K562 (cell line): ENCODE measurements around the gene WNT3. TPM values are rescaled to one million over a fixed set of nuclear protein-coding genes. Genes with fewer than 3 reads are reported as not detected.

Experiments
- BMI1 ChIP-seq: fragments of 150-350 bp; IDR thresholded peaks from 2 replicates; pipeline ENCODE4 v1.6.1; 2014; ENCODE audit warnings: low read length
- EP400 ChIP-seq: fragments of 450-650 bp; IDR thresholded peaks from 2 replicates; pipeline ENCODE4 v1.6.1; 2017; ENCODE audit warnings: antibody characterized with exemption, mild to moderate bottlenecking, moderate library complexity
- ESRRA ChIP-seq: fragments of 450-650 bp; IDR thresholded peaks from 2 replicates; pipeline ENCODE4 v1.6.1; 2014; ENCODE audit warnings: low read depth, mild to moderate bottlenecking, moderate library complexity, borderline replicate concordance
- ETV5 ChIP-seq: sonication (generic); formaldehyde crosslinking; IDR thresholded peaks from 2 replicates; pipeline ENCODE4 v1.4.0; 2020; ENCODE audit warnings: low read depth, mild to moderate bottlenecking, missing genetic modification reagents
- HDAC3 ChIP-seq: fragments of 450-650 bp; IDR thresholded peaks from 2 replicates; pipeline ENCODE4 v1.6.1; 2018; ENCODE audit warnings: borderline replicate concordance, mild to moderate bottlenecking, moderate library complexity; ENCODE audit not compliant: partially characterized antibody
- MAFG ChIP-seq: fragments of 450-650 bp; conservative IDR thresholded peaks from 2 replicates; pipeline ENCODE4 v1.6.1; 2016; ENCODE audit warnings: missing genetic modification characterization, missing compliant biosample characterization
- MXD1 ChIP-seq: fragments of 250-450 bp; sonication (Bioruptor Pico); IDR thresholded peaks from 2 replicates; pipeline ENCODE4 v1.8.0; 2021; ENCODE audit warnings: borderline replicate concordance, mild to moderate bottlenecking, moderate library complexity; ENCODE audit not compliant: poor library complexity, severe bottlenecking
- PHB2 ChIP-seq: fragments of 450-650 bp; IDR thresholded peaks from 2 replicates; pipeline ENCODE4 v1.6.1; 2017; ENCODE audit warnings: low read depth
- RHOXF2B ChIP-seq: fragments of 250-450 bp; sonication (Bioruptor Pico); conservative IDR thresholded peaks from 2 replicates; pipeline ENCODE4 v1.5.1; 2021
- RREB1 ChIP-seq: fragments of 250-450 bp; sonication (Bioruptor Pico); IDR thresholded peaks from 2 replicates; pipeline ENCODE4 v1.4.0; 2020
- SMC3 ChIP-seq: conservative IDR thresholded peaks from 2 replicates; pipeline ENCODE4 v1.6.1; 2011; ENCODE audit warnings: low read depth, low read length, improper control_type of control experiment; ENCODE audit not compliant: insufficient read depth
- ZEB2 ChIP-seq: fragments of 450-650 bp; IDR thresholded peaks from 2 replicates; pipeline ENCODE4 v1.6.1; 2016
- ZNF449 ChIP-seq: fragments of 250-450 bp; sonication (Bioruptor Pico); IDR thresholded peaks from 2 replicates; pipeline ENCODE4 v1.8.0; 2022; ENCODE audit warnings: moderate library complexity, mild to moderate bottlenecking, inconsistent platforms
- ZNF512 ChIP-seq: IDR thresholded peaks from 2 replicates; pipeline ENCODE4 v1.6.1; 2016; ENCODE audit warnings: missing genetic modification characterization, missing compliant biosample characterization
- ZNF778 ChIP-seq: fragments of 450-650 bp; formaldehyde crosslinking; IDR thresholded peaks from 2 replicates; pipeline ENCODE4 v1.4.0; 2020; ENCODE audit warnings: mild to moderate bottlenecking, moderate library complexity
- polyA plus RNA-seq, 8 experiments: library from polyadenylated mRNA; depleted of rRNA in 4 of 8; stranded (reverse) in 5 of 8; unstranded in 3 of 8; fragments of >200 nt; fragmentation: Nextera tagmentation in 2 of 8; fragmentation: Illumina TruSeq in 1 of 8; extraction: Ambion mirVana in 2 of 8; extraction: Trizol in 1 of 8; gene quantifications; 2 replicates each; pipeline versions ENCODE4 v1.2.1 to v1.2.3, GENCODE V29; 2011 to 2014; ENCODE audit warnings: inconsistent platforms in 1 of 8, missing spikeins in 1 of 8
- total RNA-seq, 7 experiments: library from RNA; depleted of rRNA in 6 of 7; stranded (reverse); fragments of >200 nt in 6 of 7; fragmentation: Illumina TruSeq in 2 of 7; extraction: Trizol in 2 of 7; gene quantifications; 2 replicates each; pipeline versions ENCODE4 v1.2.1 to v1.2.3, GENCODE V29; 2011 to 2021; ENCODE audit warnings: low replicate concordance in 1 of 7

Gene WNT3
- total and polyA plus RNA-seq, 9 of the 15 experiments (the other 6 are each of a cell fraction or from before 2014, with no cell fraction given) = 1.5 to 6.1 (median 3.3) TPM

- TF ChIP-seq RREB1 (no peak), ZNF512 (no peak), ZNF449 (CRISPR knock-in tag) (no peak), ESRRA (peak; percentile 54), PHB2 (no peak), BMI1 (peak; percentile 74; the same call in 1 of the 2 replicates), ETV5 (CRISPR knock-in tag) (no peak), ZEB2 (no peak), ZNF778 (no peak), MAFG (tag) (0 out of 2 replicates have a peak, but pooled peaks have one; percentile 19), SMC3 (no peak), MXD1 (CRISPR knock-in tag) (no peak), EP400 (no peak), HDAC3 (no peak), RHOXF2B (CRISPR knock-in tag) (no peak)
Measured at GRCh38 chr17:46777943-46778915, 40.3 kb downstream of the WNT3 start (continued).
